Fibroblast of lung (primary cell): ENCODE measurements around the gene ROM1.

ENCODE experiments used
- CTCF ChIP-seq, 2 donors: IDR thresholded peaks in 1 of 2; conservative IDR thresholded peaks in 1 of 2; 1 replicate in 1 of 2; 2 replicates in 1 of 2; pipeline ENCODE4 v1.5.1; 2011 to 2012; ENCODE audit warnings: low read length in 2 of 2, control low read depth in 1 of 2, inconsistent platforms in 1 of 2, low read depth in 1 of 2, mild to moderate bottlenecking in 1 of 2
- EZH2 ChIP-seq: IDR thresholded peaks from 2 replicates; pipeline ENCODE4 v1.5.1; 2012; ENCODE audit warnings: low read length, control low read depth, mild to moderate bottlenecking; ENCODE audit errors: missing control alignments

GRCh38 chr11:62648967-62649364 is 35.9 kb downstream of the ROM1 start:
- TF ChIP-seq CTCF (conservative IDR thresholded peaks at IDR 0.05 in 1 of 2, IDR thresholded peaks at IDR 0.05 in 1 of 2; ENCODE audit: low read depth in 1 of 2, low read length in 2 of 2), result no peak
- no peak for TF ChIP-seq EZH2
